ENCODE data around the gene NDUFB6. TPM values are rescaled to one million over a fixed set of nuclear protein-coding genes. Genes with fewer than 3 reads are reported as not detected.

Gene NDUFB6
- total RNA-seq, 1 donor from 2014 or later = 30.7 TPM

DNA sequence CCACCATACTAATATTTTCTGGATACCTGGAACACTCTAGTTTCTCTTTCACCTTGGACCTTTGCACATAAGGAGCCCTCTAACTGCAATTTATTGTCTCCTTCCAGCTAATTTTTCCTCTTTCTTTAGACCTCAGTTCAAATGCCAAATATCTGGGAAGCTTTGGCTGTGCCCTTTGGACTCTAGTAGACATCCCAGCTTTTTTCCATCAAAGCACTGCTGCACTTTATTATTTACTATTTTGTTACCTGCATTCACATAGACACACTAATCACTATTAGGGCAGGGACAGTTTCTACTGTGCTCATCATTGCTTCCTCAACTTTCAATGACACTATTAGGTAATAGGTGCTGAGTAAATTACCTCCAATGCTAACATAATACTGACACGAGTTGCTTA is 49.0 kb downstream of the NDUFB6 start:
- Mint-ChIP-seq H3K27me3 (ENCODE audit: unreplicated experiment) (peaks cover 2% of the 10 kb centered on the region), H3K9me3 (ENCODE audit: unreplicated experiment) (peaks cover 4% of the 10 kb centered on the region), H3K4me1 (ENCODE audit: low read depth, unreplicated experiment) (peaks cover 11% of the 10 kb centered on the region), H3K27ac (ENCODE audit: unreplicated experiment) (no peak overlapping the region), H3K36me3 (ENCODE audit: unreplicated experiment) (peaks cover 6% of the 10 kb centered on the region), H3K4me3 (ENCODE audit: unreplicated experiment) (no peak overlapping the region)
- DNase-seq = no peak
- no peak for TF ChIP-seq CTCF (IDR thresholded peaks at IDR 0.05; ENCODE audit: partially characterized antibody, unreplicated experiment)

GRCh38 chr9:32518276-32518675 is 54.7 kb downstream of the NDUFB6 start:
- H3K27ac Mint-ChIP-seq (ENCODE audit: unreplicated experiment) = no peak overlapping the region
- DNase-seq = no peak
- no peak overlapping the region for H3K4me3 Mint-ChIP-seq (ENCODE audit: unreplicated experiment)
- no peaks in the 10 kb centered on the region for H3K4me1 Mint-ChIP-seq (ENCODE audit: low read depth, unreplicated experiment)
- H3K36me3 Mint-ChIP-seq (ENCODE audit: unreplicated experiment) = peaks cover 8% of the 10 kb centered on the region
- TF ChIP-seq CTCF (IDR thresholded peaks at IDR 0.05; ENCODE audit: partially characterized antibody, unreplicated experiment) = no peak
- H3K9me3 Mint-ChIP-seq (ENCODE audit: unreplicated experiment) = peaks cover 3% of the 10 kb centered on the region
- peaks cover 4% of the 10 kb centered on the region for H3K27me3 Mint-ChIP-seq (ENCODE audit: unreplicated experiment)

DNA sequence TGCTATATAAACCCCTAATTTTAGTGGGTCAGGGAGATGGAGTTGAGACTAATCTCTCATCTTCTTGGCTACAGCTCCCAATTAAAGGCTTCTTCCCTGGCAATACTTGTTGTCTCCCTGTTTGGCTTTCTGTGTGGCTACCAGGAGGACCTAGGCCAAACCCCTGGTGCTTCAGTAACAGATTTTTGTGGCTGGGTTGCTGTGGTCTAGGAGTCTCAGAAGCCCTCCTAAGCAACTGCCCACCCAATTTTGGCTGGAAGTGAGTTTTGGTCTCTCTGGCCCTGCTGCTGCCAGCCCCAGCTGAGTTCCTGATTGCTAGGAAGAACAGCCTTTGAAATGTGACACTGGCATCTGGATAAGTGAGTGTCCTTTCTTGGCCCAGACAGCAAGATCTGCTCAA is 56.7 kb downstream of the NDUFB6 start:
- peaks cover 3% of the 10 kb centered on the region for H3K27me3 Mint-ChIP-seq (ENCODE audit: unreplicated experiment)
- peaks cover 5% of the 10 kb centered on the region for H3K9me3 Mint-ChIP-seq (ENCODE audit: unreplicated experiment)
- H3K4me3 Mint-ChIP-seq (ENCODE audit: unreplicated experiment) = no peak overlapping the region
- no peak for TF ChIP-seq CTCF (IDR thresholded peaks at IDR 0.05; ENCODE audit: partially characterized antibody, unreplicated experiment)
- peaks cover 10% of the 10 kb centered on the region for H3K36me3 Mint-ChIP-seq (ENCODE audit: unreplicated experiment)
- H3K27ac Mint-ChIP-seq (ENCODE audit: unreplicated experiment) = no peak overlapping the region
- H3K4me1 Mint-ChIP-seq (ENCODE audit: low read depth, unreplicated experiment) = no peaks in the 10 kb centered on the region
- DNase-seq = no peak

DNA sequence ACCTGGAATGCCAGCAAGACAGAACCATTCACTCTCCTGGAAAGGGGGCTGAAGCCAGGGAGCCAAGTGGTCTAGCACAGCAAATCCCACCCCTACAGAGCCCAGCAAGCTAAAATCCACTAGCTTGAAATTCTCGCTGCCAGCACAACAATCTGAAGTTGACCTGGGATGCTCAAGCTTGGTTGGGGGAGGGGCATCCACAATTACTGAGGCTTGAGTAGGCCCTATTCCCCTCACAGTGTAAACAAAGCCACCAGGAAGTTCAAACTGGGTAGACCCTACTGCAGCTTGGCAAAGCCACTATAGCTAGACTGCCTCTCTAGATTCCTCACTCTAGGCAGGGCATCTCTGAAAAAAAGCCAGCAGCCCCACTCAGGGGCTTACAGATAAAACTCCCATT is 64.2 kb downstream of the NDUFB6 start:
- no peak overlapping the region for H3K27ac Mint-ChIP-seq (ENCODE audit: unreplicated experiment)

GRCh38 chr9:32503008-32503407 is 70.0 kb downstream of the NDUFB6 start:
- H3K27ac Mint-ChIP-seq (ENCODE audit: unreplicated experiment) = no peak overlapping the region
- peaks cover 2% of the 10 kb centered on the region for H3K27me3 Mint-ChIP-seq (ENCODE audit: unreplicated experiment)
- H3K4me3 Mint-ChIP-seq (ENCODE audit: unreplicated experiment) = no peak overlapping the region
- no peak for DNase-seq
- H3K9me3 Mint-ChIP-seq (ENCODE audit: unreplicated experiment) = no peaks in the 10 kb centered on the region
- TF ChIP-seq CTCF (IDR thresholded peaks at IDR 0.05; ENCODE audit: partially characterized antibody, unreplicated experiment) = no peak
- no peaks in the 10 kb centered on the region for H3K36me3 Mint-ChIP-seq (ENCODE audit: unreplicated experiment)
- no peaks in the 10 kb centered on the region for H3K4me1 Mint-ChIP-seq (ENCODE audit: low read depth, unreplicated experiment)

More for the DNA sequence above, 64.2 kb downstream of the NDUFB6 start:
- Mint-ChIP-seq H3K4me3 (ENCODE audit: unreplicated experiment) (no peak overlapping the region), H3K27me3 (ENCODE audit: unreplicated experiment) (peaks cover under 1% of the 10 kb centered on the region), H3K9me3 (ENCODE audit: unreplicated experiment) (peaks cover 2% of the 10 kb centered on the region), H3K36me3 (ENCODE audit: unreplicated experiment) (peaks cover 8% of the 10 kb centered on the region), H3K4me1 (ENCODE audit: low read depth, unreplicated experiment) (no peaks in the 10 kb centered on the region)
- no peak for TF ChIP-seq CTCF (IDR thresholded peaks at IDR 0.05; ENCODE audit: partially characterized antibody, unreplicated experiment)
- no peak for DNase-seq

Other genes with a start within 250 kb of the NDUFB6 start
- gene ACO1, start 188.5 kb downstream of the NDUFB6 start, total RNA-seq (ENCODE audit: unreplicated experiment) = 17.6 TPM
- 3.0 TPM for gene RIGI, start 47.0 kb downstream of the NDUFB6 start, total RNA-seq (ENCODE audit: unreplicated experiment)
- 7.8 TPM for gene SMIM27, start 20.8 kb downstream of the NDUFB6 start, total RNA-seq (ENCODE audit: unreplicated experiment)
- gene TOPORS, start 20.6 kb downstream of the NDUFB6 start, total RNA-seq (ENCODE audit: unreplicated experiment) = 13.9 TPM
- not detected for gene TAF1L, start 62.5 kb upstream of the NDUFB6 start, total RNA-seq (ENCODE audit: unreplicated experiment)
- gene TMEM215, start 210.4 kb upstream of the NDUFB6 start, total RNA-seq (ENCODE audit: unreplicated experiment) = 0.27 TPM

Data from glutamatergic neuron (in vitro differentiated cells).